Activated CD8-positive, alpha-beta memory T cell treated with anti-CD3 and anti-CD28 coated beads for 36 hours (primary cell): ENCODE data around the gene IGF1R. TPM values are rescaled to one million over a fixed set of nuclear protein-coding genes. Genes with fewer than 3 reads are reported as not detected.

Experiments
- CTCF ChIA-PET: fragments of 350-600 bp; sonication (Branson Sonifier 250); formaldehyde crosslinking; loops from one replicate; lab custom pipeline; 2021; ENCODE audit warnings: antibody characterized with exemption; lab: Charles Lee
- POLR2A ChIA-PET: fragments of 350-600 bp; sonication (Branson Sonifier 250); formaldehyde crosslinking; loops from one replicate; lab custom pipeline; 2021; ENCODE audit warnings: antibody characterized with exemption; lab: Charles Lee
- total RNA-seq, 2 experiments: library from RNA; stranded (reverse); gene quantifications; one replicate each; pipeline ENCODE4 v1.2.3, GENCODE V29; 2021

IGF1R gene
- total RNA-seq, 2 experiments from 2014 or later, result 10.5 to 11.3 TPM

DNA sequence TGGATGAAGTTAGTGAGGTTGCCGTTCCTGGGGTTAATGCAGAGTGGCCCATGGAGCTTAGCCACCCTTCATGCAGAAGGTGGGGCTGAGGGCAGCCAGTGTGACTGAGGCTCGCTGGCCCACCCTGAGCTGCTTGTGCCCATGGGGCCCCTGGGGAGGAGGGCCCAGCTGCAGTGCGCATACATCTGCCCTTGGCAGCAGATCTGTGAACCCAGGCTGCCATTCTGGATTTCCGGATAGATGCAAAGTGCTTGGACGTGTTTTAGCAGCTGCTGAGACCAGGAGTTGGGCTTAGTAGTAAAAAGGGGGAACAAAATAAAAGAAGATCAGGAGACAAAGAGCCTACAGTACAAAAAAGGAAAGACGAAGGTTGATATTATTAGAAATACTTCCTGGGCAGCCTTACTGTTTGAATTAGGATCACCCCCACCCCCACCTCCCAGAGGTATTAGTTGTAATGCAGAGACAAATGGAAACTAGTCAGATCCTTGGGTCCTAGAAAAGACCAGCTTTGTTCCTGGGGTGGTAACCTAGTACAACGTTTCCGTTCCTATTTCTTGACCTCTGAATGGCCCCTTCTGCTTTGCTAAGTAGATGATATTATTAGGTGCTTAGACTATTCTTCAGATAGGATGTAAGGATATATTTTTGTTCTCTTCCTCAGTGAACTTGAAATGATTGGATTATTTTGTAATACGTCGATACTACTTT, 70.2 kb downstream of the IGF1R start:
- ChIA-PET CTCF (no interaction called here), POLR2A (no interaction called here)

DNA sequence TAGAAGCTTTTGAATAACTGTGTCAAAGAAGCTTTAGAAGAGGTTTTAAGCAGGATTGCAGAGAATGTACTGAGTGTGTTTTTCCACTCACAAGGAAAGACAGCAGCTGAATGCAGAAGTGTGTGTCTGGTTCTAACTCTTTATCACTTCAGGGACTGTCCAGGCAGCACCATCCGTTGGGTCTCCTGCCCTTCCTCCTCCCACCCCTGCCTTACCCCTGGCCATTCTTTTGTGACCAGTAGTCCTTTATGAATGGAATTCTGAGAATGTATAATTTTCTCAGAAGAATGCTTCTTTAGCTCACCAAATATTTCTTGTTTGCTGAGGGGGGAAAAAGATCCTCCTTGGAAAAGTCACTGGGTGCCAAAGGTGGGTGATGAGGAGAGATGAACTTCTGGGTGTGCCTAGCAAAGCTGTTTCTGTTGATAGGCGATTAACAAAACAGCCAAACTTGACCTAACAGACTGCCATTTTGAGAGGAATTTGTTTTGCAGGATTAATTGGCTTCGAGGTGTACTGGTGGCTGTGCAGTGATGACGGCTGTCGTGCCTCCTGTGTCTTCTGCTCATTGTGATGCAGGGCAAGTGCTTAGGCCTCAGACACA, 70.9 kb downstream of the IGF1R start:
- ChIA-PET CTCF (no interaction called here), POLR2A (no interaction called here)

DNA sequence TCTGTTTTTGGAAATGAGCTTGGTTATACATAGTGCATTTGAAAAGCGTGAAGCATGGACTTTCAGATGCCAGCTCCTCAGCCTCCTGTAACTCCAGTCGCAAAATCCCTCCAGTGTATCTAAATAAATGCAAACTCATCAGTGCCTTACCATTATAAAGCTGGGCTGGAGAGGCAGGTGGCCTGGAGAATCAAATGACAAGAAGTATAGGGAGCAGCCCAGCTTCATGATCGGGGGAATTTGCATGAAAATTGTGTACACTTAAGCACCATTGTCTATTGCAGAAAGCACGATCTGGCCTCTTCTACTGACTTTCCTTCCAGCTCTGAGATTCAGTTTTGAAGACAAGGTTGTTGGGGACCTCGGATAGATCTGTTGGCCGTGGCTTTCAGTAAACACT, 71.7 kb downstream of the IGF1R start:
- ChIA-PET POLR2A (no interaction called here), CTCF (no interaction called here)

DNA sequence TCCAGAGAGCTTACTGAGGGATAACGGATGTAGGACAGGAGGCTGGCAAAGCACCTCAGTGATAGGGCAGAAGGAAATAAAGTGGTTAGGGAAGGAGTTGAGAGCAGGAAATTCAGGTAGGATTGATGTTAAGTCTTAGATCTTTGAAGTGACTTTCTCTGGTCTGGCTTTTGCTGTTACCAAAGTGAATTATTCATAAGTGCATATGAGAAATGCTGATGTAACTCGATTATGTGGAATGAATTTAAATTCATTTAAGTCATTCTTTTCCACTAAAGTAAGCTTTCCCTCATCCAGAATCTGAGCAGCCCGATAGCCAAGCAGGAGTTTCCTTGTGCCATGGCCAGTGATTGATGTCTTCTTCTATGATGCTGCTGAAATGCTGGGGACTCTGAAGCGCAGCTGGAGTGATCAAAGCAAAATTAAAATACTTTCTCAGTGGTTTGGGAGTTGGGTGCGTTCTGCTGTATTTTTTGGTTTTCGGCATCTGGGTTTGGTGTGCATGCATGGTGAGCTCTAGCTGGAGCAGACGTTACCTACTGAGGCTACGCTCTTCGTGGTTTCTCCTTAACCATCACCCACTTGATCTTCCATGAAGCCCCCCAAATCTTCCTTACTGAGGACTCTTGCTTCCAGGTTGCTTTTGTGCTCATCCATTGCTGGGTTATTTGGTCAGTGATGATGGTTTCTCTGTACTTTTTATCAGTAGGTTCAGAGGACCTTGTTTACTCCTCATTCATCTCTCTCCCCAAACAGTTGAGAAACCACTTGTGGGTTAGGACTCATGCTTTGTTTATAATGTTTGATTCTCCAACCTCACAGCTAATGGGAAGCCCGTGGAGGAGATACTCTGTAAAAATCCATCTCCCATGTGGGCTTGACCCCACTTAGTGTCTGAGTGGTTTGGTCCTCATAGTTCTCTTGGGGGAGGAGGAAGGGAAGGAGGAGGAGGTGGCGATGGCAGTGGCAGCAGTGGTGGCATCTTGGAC, 72.5 kb downstream of the IGF1R start:
- ChIA-PET CTCF (no interaction called here), POLR2A (no interaction called here)

DNA sequence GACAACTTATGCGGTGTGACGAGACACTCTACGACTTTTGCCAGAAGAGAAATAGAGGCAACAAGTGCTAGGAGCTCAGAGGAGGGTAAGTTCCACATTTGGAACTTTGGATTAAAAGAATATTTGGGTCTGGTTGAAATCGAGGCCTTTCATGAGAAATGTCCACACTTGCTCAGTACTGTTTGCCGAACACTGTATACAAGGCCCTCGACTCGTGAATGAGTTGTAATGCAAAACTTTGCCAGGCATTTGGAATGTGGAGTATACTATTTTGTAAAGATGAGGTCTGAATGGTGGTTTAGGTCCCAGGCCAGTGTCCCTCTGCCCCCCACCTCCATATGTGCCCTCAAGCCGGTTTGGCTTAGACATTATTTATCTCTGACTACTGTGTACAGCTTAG, 73.9 kb downstream of the IGF1R start:
- ChIA-PET POLR2A (no interaction called here), CTCF (no interaction called here)

DNA sequence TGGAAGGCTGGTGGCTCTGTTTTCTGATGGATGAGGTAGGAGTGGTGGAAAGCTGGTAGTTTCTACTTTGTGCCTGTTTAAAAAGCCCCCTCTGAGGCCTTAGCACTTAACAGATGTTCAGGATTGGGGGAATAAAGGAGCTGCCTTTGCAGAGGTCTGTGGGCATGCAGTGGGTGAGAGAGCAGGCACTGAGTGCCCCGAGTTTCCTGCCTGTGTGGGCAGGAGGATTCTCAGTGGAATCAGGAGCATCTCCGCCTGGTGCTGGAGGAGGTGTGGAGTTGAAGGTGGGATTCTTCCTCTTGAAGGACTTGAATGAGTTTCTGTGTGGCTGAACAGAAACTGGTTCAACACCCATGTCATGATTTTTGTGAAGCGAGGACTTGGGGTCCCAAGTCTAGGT, 74.3 kb downstream of the IGF1R start:
- CTCF ChIA-PET, result no interaction called here
- POLR2A ChIA-PET, result no interaction called here

DNA sequence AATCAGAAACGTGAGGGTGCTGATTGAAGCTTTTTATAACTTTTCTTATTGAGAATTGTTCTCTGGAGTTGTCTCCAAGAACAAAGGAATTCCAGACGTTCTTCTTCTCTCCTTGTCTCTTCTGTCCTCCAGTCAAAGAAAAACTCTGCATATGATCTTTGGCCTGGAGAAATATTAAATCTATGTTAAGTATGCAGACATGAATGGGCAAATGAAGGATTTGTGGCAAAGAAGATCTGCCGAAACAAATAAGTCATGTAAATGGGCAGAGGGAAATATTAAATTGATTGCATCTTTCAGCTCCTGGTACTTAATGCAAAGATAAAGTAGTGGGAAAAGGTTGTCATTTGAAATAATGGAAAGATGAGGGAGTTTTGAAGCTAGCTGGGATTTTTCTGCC, 74.9 kb downstream of the IGF1R start:
- POLR2A ChIA-PET, result no interaction called here
- CTCF ChIA-PET, result no interaction called here

DNA sequence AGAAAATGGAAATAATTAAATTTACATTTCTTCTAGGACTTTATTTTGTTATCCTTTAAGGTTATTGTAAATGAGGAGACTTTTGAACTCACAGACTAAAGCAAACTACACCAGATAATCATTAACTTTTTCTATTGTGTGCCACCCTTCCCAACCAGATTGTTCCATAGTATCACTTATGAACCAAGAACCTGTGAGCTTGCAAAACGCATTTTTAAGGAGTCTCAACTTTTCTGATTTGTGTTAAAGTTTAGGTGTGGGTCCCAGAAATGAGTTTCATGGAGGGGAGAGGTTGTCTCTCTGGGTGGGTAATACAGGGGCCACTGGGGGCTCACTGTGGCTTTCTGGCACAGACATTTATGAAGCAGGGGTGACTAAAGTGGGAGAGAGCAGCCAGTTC, 75.7 kb downstream of the IGF1R start:
- CTCF ChIA-PET, result no interaction called here
- POLR2A ChIA-PET, result no interaction called here

DNA sequence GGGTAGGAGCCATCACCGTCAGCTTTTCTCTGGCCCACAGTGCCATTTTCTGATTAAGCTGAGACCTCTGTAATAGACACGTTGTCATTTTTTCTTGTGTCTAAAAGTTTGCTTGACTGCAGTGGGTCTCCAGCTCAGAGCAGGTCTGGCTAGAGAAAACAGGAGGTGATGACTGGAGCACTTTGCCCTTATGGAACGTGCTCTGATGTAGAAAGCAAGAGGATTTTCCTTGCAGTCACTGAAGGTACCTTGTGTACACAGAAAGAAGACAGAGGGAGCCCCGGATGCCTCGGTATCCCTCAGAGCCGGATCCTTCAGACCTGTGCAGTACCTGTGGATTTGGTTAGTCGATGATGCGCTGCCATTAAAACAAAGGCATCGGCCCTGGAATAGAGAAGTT, 76.2 kb downstream of the IGF1R start:
- CTCF ChIA-PET, result no interaction called here
- POLR2A ChIA-PET, result no interaction called here

DNA sequence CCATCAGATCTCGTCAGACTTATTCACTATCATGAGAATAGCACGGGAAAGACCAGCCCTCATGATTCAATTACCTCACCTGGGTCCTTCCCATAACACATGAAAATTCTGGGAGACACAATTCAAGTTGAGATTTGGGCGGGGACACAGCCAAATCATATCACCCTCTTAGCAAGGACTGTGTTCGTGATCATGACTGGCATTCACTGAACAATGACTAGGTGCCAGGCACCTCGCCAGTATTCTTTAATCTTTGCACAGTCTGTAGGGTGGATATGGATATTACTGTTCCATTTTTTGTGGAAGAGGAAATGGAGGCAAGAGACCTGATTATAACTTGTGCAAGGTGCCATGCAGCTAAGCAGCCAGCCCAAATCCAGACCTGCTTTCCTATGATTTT, 77.5 kb downstream of the IGF1R start:
- POLR2A ChIA-PET, result no interaction called here

DNA sequence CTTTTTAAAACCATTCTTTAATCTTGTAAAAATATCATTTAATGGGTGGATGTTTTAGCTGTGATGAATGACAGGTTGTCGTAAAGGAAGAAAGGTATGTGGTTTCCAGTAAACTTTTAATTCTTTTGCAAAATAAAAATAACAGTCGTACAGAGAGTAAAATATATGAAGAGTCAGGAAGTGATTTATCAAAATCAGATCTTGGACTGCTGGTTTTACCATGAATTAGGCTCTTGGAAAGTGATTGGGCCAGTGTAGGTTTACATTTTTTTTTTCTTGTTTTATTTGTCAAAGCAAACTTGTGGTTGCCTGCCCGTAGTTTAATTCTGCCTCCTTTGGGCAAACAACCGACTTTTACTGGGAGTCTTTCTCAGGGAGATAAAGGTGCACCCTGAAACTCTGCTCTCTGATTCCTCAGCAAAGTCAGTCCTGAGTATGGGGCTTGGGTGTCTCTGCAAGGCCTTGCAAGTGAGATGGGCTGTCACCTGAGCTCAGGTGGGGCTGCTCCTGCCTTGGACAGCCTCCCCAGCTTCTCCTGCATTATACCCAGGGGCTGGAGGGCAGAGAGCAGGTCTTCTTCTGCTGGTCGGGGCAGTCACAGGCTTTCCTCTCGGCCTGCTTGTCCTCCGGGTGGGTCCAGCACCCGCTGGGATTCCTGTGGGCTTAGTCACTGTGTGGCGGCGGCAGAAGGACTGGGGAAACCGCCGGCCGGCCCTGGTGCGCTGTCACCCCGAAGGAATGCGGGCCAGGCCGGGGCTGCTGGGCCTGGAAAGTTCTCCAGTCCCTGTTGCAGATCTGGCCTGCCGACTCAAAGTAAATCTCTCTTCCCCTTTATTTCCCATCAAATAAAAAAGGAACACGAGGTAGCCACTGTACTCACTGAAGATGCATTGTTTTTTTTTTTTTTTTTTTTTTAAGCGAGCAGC, 79.0 kb downstream of the IGF1R start:
- ChIA-PET CTCF (interaction anchor here (0.6 kb wide), 1 partner anchor 485 kb away, joined by 3 read pairs; no protein-coding TSS in a partner anchor), POLR2A (no interaction called here)

More for the DNA sequence above, 77.5 kb downstream of the IGF1R start:
- CTCF ChIA-PET, result no interaction called here

DNA sequence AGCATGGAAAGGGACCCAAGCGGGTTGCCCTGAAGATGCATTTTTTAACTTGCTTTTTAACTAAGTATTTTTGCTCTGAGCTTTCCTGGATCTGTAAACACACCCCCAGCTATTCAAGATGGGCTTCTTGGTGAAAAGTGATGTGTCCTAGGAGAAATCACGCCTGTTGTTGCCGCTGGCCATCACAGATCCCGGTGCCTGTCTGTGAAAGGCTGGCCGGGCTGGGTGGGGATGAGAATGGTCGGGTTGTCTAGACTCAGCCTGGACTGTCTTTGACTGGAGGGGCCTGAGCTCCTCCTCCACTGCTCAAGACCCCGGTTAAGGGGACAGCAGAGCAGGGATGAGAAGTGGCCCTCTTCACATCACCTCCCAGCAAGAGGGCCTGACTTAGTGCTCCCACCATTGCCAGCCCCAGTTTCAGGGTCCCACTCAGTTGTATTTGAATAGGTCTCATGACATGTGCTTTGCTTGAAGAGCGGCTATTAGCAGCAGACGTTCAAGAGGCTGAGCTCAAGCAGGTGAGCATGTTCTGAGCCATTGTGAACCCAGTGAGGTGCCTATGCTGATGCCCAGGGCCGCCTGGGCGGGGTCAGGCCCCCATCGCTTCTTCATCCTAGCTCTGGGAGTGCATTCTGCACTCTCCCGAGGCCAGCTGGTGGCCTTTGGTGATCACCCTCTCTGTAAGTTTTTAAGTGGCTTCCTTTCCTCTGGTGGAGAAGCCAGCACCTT, 79.9 kb downstream of the IGF1R start:
- ChIA-PET POLR2A (no interaction called here), CTCF (interaction anchor here (0.6 kb wide), 1 partner anchor 484 kb away, joined by 3 read pairs; no protein-coding TSS in a partner anchor)

DNA sequence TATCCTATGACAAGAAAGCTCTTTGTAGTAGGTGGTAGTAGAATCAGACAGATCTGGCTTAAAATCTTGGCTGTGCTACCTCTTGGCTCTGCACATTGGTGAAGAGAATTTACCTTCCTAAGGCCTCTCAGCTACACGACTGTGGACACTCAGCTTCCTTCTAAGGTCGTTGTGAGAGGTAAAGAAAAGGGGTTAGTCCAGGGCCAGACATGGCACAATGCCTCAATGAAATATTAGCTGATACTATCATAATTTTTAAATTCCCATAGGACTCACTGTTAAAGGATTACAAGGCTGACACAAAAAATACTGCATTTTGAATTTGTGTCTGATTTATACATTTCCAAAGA, 80.4 kb downstream of the IGF1R start:
- ChIA-PET CTCF (no interaction called here), POLR2A (no interaction called here)

DNA sequence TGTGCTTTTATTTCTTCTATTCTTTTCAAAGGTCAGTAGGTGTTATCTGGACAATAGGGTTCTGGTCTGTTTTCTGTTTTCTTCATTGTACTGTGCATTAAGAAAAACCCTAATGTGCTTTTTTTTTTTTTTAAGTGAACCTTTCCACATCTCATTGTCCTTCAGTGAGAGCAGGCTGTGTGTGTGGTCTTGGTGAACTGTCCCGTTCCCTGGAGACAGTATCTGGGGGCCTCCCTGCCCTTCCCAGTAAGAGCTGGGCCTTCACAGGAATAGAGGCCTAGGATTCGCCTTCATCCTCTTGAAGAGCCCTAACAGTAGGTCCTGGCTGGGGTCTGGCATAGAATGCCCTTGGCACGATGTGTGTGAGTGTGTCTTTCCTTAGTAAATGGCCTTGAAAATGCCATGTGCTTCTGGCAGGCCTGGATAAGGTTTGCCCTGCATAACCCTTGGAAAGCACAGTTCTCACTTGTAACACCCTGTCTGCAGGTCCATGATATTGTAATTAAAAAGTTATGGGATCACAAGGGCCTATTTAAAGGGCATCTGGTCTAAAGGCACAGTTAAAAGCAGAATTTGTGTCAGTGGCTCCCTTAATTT, 81.2 kb downstream of the IGF1R start:
- CTCF ChIA-PET, result no interaction called here
- POLR2A ChIA-PET, result no interaction called here

DNA sequence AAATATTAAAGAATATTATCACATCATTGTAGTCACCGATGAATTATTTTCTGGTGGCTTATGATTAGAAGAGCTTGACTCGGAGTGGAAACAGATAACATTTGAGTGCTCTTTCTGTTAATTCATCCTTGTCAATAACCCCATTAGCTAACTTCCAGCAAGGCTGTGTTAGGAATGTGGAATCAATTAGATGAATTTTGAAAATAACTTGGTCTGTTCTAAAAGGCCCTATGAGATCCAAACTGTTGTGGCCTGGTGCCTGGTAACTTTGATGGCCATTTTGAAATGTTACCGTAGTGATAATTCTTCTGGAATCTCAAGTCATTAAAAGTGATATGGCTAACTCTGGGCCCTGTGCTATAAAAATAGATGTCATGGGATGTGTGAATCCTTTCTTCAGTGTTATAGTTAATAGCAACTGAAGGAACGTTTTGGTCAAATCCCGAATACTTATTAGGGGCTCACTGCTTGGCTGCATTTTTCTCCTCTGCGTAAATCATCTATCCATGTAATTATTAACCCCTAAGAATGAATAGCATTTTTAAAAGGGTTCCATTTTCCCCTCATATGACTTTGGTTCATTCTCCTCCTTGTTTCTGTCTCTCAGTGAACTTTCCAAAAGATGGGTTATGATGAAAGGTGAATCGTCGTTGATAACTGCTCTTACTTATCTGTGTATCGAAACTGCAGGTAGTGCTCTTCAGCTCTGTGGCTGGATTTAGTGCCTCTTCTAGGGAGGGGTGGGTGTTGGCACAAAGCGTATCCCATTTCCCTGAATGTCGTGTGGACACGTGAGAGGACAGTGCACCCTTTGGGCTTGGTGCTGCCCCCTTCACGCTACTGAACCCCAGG, 82.7 kb downstream of the IGF1R start:
- ChIA-PET CTCF (no interaction called here), POLR2A (no interaction called here)

DNA sequence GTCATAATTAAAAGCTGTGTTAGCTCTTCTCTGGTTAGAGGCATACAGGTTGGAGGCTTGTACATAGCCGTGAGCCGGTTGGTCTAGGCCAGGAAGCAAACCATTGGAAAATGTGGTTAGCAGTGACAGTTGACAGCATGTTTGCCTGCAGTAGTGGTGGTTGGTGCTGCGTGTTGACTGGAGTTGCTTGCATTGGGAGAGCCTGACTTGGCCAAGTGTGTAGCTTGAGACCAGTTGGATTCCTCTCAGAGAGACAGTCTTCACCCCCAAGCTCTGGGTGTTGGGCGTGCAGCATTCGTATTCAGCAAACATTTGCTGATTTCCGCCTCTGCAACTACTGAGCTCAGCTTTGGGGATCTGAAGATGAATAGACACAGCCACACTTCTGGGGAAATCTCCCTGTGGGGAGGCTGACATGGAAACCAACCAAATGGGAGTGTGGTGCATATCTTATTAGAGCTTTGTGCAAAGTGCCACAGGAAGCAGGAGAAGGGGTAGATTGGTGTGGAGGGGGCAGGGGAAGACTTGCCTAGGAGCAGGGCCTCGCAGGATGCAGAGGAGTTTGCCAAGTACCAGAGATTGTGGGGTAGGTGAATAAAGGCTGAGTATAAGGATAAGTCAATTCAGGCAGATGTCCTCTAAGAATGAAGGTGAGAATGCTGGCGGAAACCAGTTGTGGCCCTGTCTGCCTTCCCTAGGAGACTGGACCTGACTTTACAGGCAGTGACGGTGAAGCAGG, 83.5 kb downstream of the IGF1R start:
- ChIA-PET CTCF (no interaction called here), POLR2A (no interaction called here)

DNA sequence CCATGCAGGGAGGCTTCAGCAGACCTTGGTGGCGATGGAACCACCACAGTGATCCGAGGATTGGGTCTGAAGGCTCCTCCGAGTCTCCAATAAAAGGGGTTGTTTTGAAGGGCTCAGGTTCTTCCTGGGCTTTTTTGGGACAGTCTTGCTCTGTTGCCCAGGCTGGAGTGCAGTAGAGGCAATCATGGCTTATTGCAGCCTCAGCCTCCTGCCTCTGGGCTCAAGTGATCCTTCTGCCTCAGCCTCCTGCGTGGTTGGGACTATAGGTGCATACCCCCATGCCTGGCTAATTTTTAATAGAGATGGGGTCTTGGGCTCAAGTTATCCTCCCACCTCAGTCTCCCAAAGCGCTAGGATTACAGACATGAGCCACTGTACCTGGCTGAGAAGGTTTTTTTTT, 84.8 kb downstream of the IGF1R start:
- POLR2A ChIA-PET, result no interaction called here

More for the DNA sequence above, 84.8 kb downstream of the IGF1R start:
- CTCF ChIA-PET, result no interaction called here
